ENCODE measurements around the gene DEFB127. TPM values are rescaled to one million over a fixed set of nuclear protein-coding genes. Genes with fewer than 3 reads are reported as not detected.
"Not testable (repeated sequence)": the region's sequence is repeated elsewhere in the genome, so short reads cannot be mapped to it uniquely, and the experiment has no call there.

Gene DEFB127
- total and polyA plus RNA-seq, 12 donors: not detected

GRCh38 chr20:189611-190010, 32.4 kb downstream of the DEFB127 start, which contains the start of gene DEFB128:
DEFB128 (minus strand) TSS chr20:189711; CDS start chr20:189623, 88 bp downstream.
- intact Hi-C loops (cut with DNase I): no loop called here
- no peak within 1 kb of the TSS for H3K4me3 ChIP-seq
- H3K9me3 ChIP-seq: peaks cover 0 to 17% (median 0%) of the 10 kb centered on the region in 11 donors
- H3K4me1 ChIP-seq: no peaks in the 10 kb centered on the region
- TF ChIP-seq CTCF (IDR thresholded peaks at IDR 0.05): no peak
- 60 to 66% methylated on average over 7 of the region's 7 CpGs for WGBS, 2 donors
- H3K27me3 ChIP-seq: peaks cover 0 to 19% (median 3%) of the 10 kb centered on the region in 7 donors
- DNase-seq: no peak
- H3K27ac ChIP-seq: no peak within 1 kb of the TSS
- H3K36me3 ChIP-seq: no peaks in the 10 kb centered on the region
- no peak for ATAC-seq

DNA sequence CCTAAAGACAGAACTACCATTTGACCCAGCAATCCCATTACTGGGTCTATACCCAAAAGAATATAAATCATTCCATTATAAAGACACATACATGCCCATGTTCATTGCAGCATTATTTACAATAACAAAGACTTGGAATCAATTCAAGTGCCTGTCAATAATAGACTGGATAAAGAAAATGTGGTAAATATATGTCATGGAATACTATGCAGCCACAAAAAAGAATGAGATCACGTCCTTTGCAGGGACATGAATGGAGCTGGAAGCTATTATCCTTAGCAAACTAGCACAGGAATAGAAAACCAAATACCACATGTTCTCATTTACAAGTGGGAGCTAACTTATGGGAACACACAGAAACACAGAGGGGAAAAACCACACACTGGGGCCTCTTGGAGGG, 41.0 kb downstream of the DEFB127 start:
- H3K36me3 ChIP-seq: no peaks in the 10 kb centered on the region
- no peak for TF ChIP-seq CTCF (IDR thresholded peaks at IDR 0.05)
- H3K4me3 ChIP-seq: no peak overlapping the region
- WGBS, 2 donors: 69 to 87% methylated on average over 1 of the region's 1 CpG
- intact Hi-C loops (cut with DNase I): no loop called here
- H3K27me3 ChIP-seq: peaks cover 0 to 8% (median 0%) of the 10 kb centered on the region in 7 donors
- H3K27ac ChIP-seq: no peak overlapping the region
- peaks cover 0 to 11% (median 0%) of the 10 kb centered on the region in 11 donors for H3K9me3 ChIP-seq
- DNase-seq (no peak), ATAC-seq (no peak)
- no peaks in the 10 kb centered on the region for H3K4me1 ChIP-seq

- H3K27ac ChIP-seq: no peak overlapping the region
- no peaks in the 10 kb centered on the region for H3K4me1 ChIP-seq
- H3K9me3 ChIP-seq: peaks cover 0 to 11% (median 0%) of the 10 kb centered on the region in 11 donors
- no peak overlapping the region for H3K4me3 ChIP-seq
- intact Hi-C loops (cut with DNase I): no loop called here
- DNase-seq (no peak), ATAC-seq (no peak)
- H3K27me3 ChIP-seq: peaks cover 0 to 8% (median 0%) of the 10 kb centered on the region in 7 donors
- no peaks in the 10 kb centered on the region for H3K36me3 ChIP-seq
- 61 to 62% methylated on average over 4 of the region's 4 CpGs for WGBS, 2 donors
- no peak for TF ChIP-seq CTCF (IDR thresholded peaks at IDR 0.05)
Measured at GRCh38 chr20:199996-200395, 42.7 kb downstream of the DEFB127 start.

DNA sequence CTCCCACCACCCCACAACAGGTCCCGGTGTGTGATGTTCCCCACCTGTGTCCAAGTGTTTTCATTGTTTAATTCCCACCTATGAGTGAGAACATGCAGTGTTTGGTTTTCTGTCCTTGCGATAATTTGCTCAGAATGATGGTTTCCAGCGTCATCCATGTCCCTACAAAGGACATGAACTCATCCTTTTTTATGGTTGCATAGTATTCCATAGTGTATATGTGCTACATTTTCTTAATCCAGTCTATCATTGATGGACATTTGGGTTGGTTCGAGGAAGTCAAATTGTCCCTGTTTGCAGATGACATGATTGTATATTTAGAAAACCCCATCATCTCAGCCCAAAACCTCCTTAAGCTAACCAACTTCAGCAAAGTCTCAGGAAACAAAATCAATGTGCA, 46.4 kb downstream of the DEFB127 start:
- H3K9me3 ChIP-seq; H3K4me3 ChIP-seq; ATAC-seq; H3K4me1 ChIP-seq; H3K27me3 ChIP-seq; intact Hi-C loops (cut with DNase I); H3K27ac ChIP-seq; DNase-seq; H3K36me3 ChIP-seq: not testable (repeated sequence)
- 74 to 77% methylated on average over 4 of the region's 4 CpGs for WGBS, 2 donors

Other genes starting within 250 kb of the DEFB127 start
- gene DEFB125, start 69.8 kb upstream of the DEFB127 start, total RNA-seq: not detected
- gene DEFB125, start 69.8 kb upstream of the DEFB127 start, polyA plus RNA-seq: not detected
- not detected for gene DEFB126, start 14.9 kb upstream of the DEFB127 start, total RNA-seq
- not detected for gene DEFB126, start 14.9 kb upstream of the DEFB127 start, polyA plus RNA-seq
- gene DEFB128, start 32.3 kb downstream of the DEFB127 start, total RNA-seq: not detected
- not detected for gene DEFB128, start 32.3 kb downstream of the DEFB127 start, polyA plus RNA-seq
- not detected for gene DEFB129, start 69.8 kb downstream of the DEFB127 start, total RNA-seq
- gene DEFB129, start 69.8 kb downstream of the DEFB127 start, polyA plus RNA-seq: not detected
- under 1 TPM in 2 of 10 donors, not detected in 8; 0.12 to 0.30 TPM for gene DEFB132, start 100.3 kb downstream of the DEFB127 start, total RNA-seq
- not detected for gene DEFB132, start 100.3 kb downstream of the DEFB127 start, polyA plus RNA-seq
- gene C20orf96, start 133.3 kb downstream of the DEFB127 start, total RNA-seq: 1 to 10 TPM; 3.1 to 5.5 (median 4.5) TPM
- 1 to 10 TPM; 3.5 to 4.1 TPM for gene C20orf96, start 133.3 kb downstream of the DEFB127 start, polyA plus RNA-seq
- 10 to 100 TPM in 7 of 10 donors, 1 to 10 TPM in 3; 8.2 to 12.8 (median 10.7) TPM for gene ZCCHC3, start 140.1 kb downstream of the DEFB127 start, total RNA-seq
- gene ZCCHC3, start 140.1 kb downstream of the DEFB127 start, polyA plus RNA-seq: 10 to 100 TPM in 1 of 2 donors, 1 to 10 TPM in 1; 7.7 to 10.8 TPM
- gene SOX12, start 168.1 kb downstream of the DEFB127 start, total RNA-seq: 10 to 100 TPM in 6 of 10 donors, 1 to 10 TPM in 4; 7.2 to 16.5 (median 10.9) TPM
- 1 to 10 TPM; 4.5 to 5.2 TPM for gene SOX12, start 168.1 kb downstream of the DEFB127 start, polyA plus RNA-seq
- 10 to 100 TPM; 12.1 to 32.3 (median 19.1) TPM for gene NRSN2, start 189.7 kb downstream of the DEFB127 start, total RNA-seq
- 10 to 100 TPM; 31.1 to 53.9 TPM for gene NRSN2, start 189.7 kb downstream of the DEFB127 start, polyA plus RNA-seq
- 1 to 10 TPM in 7 of 10 donors, under 1 TPM in 3; 0.33 to 4.3 (median 1.1) TPM for gene TRIB3, start 223.3 kb downstream of the DEFB127 start, total RNA-seq
- gene TRIB3, start 223.3 kb downstream of the DEFB127 start, polyA plus RNA-seq: 10 to 100 TPM in 1 of 2 donors, 1 to 10 TPM in 1; 1.4 to 10.6 TPM

All from heart right ventricle (tissue), 16 donors.